ENCODE data around the gene RIN3. TPM values are rescaled to one million over a fixed set of nuclear protein-coding genes. Genes with fewer than 3 reads are reported as not detected.

Gene RIN3
- total RNA-seq, 1 donor: 7.3 TPM

- H3K4me3 ChIP-seq (ENCODE audit: low read depth, low read length): no peak overlapping the region
- no peak for DNase-seq (ENCODE audit: low read depth)
- no peak for TF ChIP-seq CTCF (IDR thresholded peaks at IDR 0.05; ENCODE audit: insufficient read depth, low read depth, low read length)
These were observed 61.6 kb downstream of the RIN3 start for GRCh38 chr14:92575061-92575747.

GRCh38 chr14:92575748-92576303, 62.2 kb downstream of the RIN3 start:
- TF ChIP-seq CTCF (IDR thresholded peaks at IDR 0.05; ENCODE audit: insufficient read depth, low read depth, low read length): no peak
- no peak overlapping the region for H3K4me3 ChIP-seq (ENCODE audit: low read depth, low read length)
- DNase-seq (ENCODE audit: low read depth): no peak

GRCh38 chr14:92577321-92577742, 63.8 kb downstream of the RIN3 start:
- no peak for TF ChIP-seq CTCF (IDR thresholded peaks at IDR 0.05; ENCODE audit: insufficient read depth, low read depth, low read length)
- DNase-seq (ENCODE audit: low read depth): no peak
- H3K4me3 ChIP-seq (ENCODE audit: low read depth, low read length): no peak overlapping the region

- no peak overlapping the region for H3K4me3 ChIP-seq (ENCODE audit: low read depth, low read length)
- no peak for TF ChIP-seq CTCF (IDR thresholded peaks at IDR 0.05; ENCODE audit: insufficient read depth, low read depth, low read length)
- no peak for DNase-seq (ENCODE audit: low read depth)
These were observed 64.9 kb downstream of the RIN3 start for GRCh38 chr14:92578511-92578910.

GRCh38 chr14:92579244-92579936, 65.8 kb downstream of the RIN3 start:
- peak; percentile 18 for DNase-seq (ENCODE audit: low read depth)
- H3K4me3 ChIP-seq (ENCODE audit: low read depth, low read length): no peak overlapping the region
- no peak for TF ChIP-seq CTCF (IDR thresholded peaks at IDR 0.05; ENCODE audit: insufficient read depth, low read depth, low read length)

- DNase-seq (ENCODE audit: low read depth): no peak
- no peak for TF ChIP-seq CTCF (IDR thresholded peaks at IDR 0.05; ENCODE audit: insufficient read depth, low read depth, low read length)
- no peak overlapping the region for H3K4me3 ChIP-seq (ENCODE audit: low read depth, low read length)
These were observed 67.6 kb downstream of the RIN3 start for GRCh38 chr14:92581206-92581605.

All from fibroblast of villous mesenchyme (primary cell).